Endothelial cell of umbilical vein (primary cell): Measurements from ENCODE around the gene RNF186. TPM values are rescaled to one million over a fixed set of nuclear protein-coding genes. Genes with fewer than 3 reads are reported as not detected.

Experiments used
- BruUV-seq: library from RNA; stranded (reverse); fragments of 400-500 nt; replicated peaks from 2 replicates; lab custom pipeline; 2021; lab: Mats Ljungman, UMichigan
- CTCF ChIA-PET: fragments of 300-600, 350-600 bp; sonication (Branson Sonifier 250); formaldehyde crosslinking; loops from one replicate; lab custom pipeline; 2021; ENCODE audit warnings: antibody characterized with exemption, inconsistent platforms; lab: Charles Lee
- POLR2A ChIA-PET: fragments of 300-600, 350-600 bp; sonication (Branson Sonifier 250); formaldehyde crosslinking; loops from one replicate; lab custom pipeline; 2021; ENCODE audit warnings: antibody characterized with exemption, inconsistent platforms; lab: Charles Lee
- DNase-seq: peaks from one replicate; pipeline ENCODE4 v3.0.0-alpha.2; 2011; ENCODE audit warnings: low read depth, low spot score
- FAIRE-seq: peaks from 2 replicates; lab custom pipeline; 2011; peaks lifted over from hg19 to GRCh38; lab: Jason Lieb, UNC
- H2AFZ ChIP-seq: 2 replicates; pipeline ENCODE4 v1.6.0; 2012; ENCODE audit warnings: low read depth, low read length, control low read depth, inconsistent platforms
- H3K27ac ChIP-seq: 2 replicates; pipeline ENCODE4 v1.5.1; 2011; ENCODE audit warnings: low read depth, mild to moderate bottlenecking, control low read depth, low read length, moderate library complexity; ENCODE audit not compliant: insufficient read depth
- H3K27me3 ChIP-seq, 2 experiments: 2 replicates each; pipeline versions ENCODE4 v1.6.0 to v1.6.1; 2011; ENCODE audit warnings: low read length in 2 of 2, mixed read lengths in 1 of 2; ENCODE audit not compliant: control insufficient read depth in 2 of 2, insufficient read depth in 2 of 2
- H3K36me3 ChIP-seq, 2 experiments: 2 replicates in 1 of 2; 3 replicates in 1 of 2; pipeline ENCODE4 v1.5.1; 2011; ENCODE audit warnings: low read length in 2 of 2, mild to moderate bottlenecking in 1 of 2, moderate library complexity in 1 of 2; ENCODE audit not compliant: control insufficient read depth in 2 of 2, insufficient read depth in 2 of 2; ENCODE audit errors: extremely low read depth in 1 of 2
- H3K4me1 ChIP-seq: 3 replicates; pipeline ENCODE4 v1.5.1; 2011; ENCODE audit warnings: mild to moderate bottlenecking, low read length; ENCODE audit not compliant: control insufficient read depth, insufficient read depth; ENCODE audit errors: extremely low read depth
- H3K4me2 ChIP-seq: 2 replicates; pipeline ENCODE4 v1.6.1; 2011; ENCODE audit warnings: low read length, control low read depth, mixed read lengths; ENCODE audit not compliant: insufficient read depth
- H3K4me3 ChIP-seq, 3 experiments: fragments of 200-600 bp in 1 of 3; sonication (generic), shearing (Covaris generic) in 1 of 3; replicated peaks in 1 of 3; 2 replicates each; pipeline ENCODE4 v1.5.1; 2011 to 2016; ENCODE audit warnings: control low read depth in 3 of 3, low read length in 3 of 3, mild to moderate bottlenecking in 2 of 3, inconsistent platforms in 1 of 3, low read depth in 1 of 3, moderate library complexity in 1 of 3; ENCODE audit not compliant: insufficient read depth in 1 of 3
- H3K79me2 ChIP-seq: 2 replicates; pipeline ENCODE4 v1.6.0; 2012; ENCODE audit warnings: low read length, inconsistent platforms; ENCODE audit not compliant: control insufficient read depth, insufficient read depth
- H3K9ac ChIP-seq: replicated peaks from 2 replicates; pipeline ENCODE3; 2011; ENCODE audit warnings: low read length, control low read depth; ENCODE audit not compliant: insufficient read depth; ENCODE audit errors: extremely low read depth
- H3K9me1 ChIP-seq: replicated peaks from 3 replicates; pipeline ENCODE4 v1.6.0; 2011; ENCODE audit warnings: mild to moderate bottlenecking, low read length; ENCODE audit not compliant: control insufficient read depth, insufficient read depth; ENCODE audit errors: extremely low read depth
- H3K9me3 ChIP-seq: replicated peaks from 2 replicates; pipeline ENCODE4 v1.5.1; 2012; ENCODE audit warnings: low read length, inconsistent platforms; ENCODE audit not compliant: control insufficient read depth, insufficient read depth
- H4K20me1 ChIP-seq: replicated peaks from 2 replicates; pipeline ENCODE3; 2011; ENCODE audit warnings: mild to moderate bottlenecking, low read length; ENCODE audit not compliant: control insufficient read depth, insufficient read depth; ENCODE audit errors: extremely low read depth
- EZH2 ChIP-seq: IDR thresholded peaks from 2 replicates; pipeline ENCODE4 v1.6.1; 2012; ENCODE audit warnings: borderline replicate concordance, low read depth, mild to moderate bottlenecking, moderate library complexity, low read length, inconsistent platforms; ENCODE audit not compliant: severe bottlenecking
- GATA2 ChIP-seq: IDR thresholded peaks from 2 replicates; pipeline ENCODE4 v1.7.0; 2011; ENCODE audit warnings: low read depth, mild to moderate bottlenecking, moderate library complexity, mixed read lengths, low read length; ENCODE audit not compliant: insufficient read length, insufficient read depth
- JUN ChIP-seq: IDR thresholded peaks from 2 replicates; pipeline ENCODE4 v1.6.1; 2011; ENCODE audit warnings: borderline replicate concordance, low read depth; ENCODE audit not compliant: insufficient read length, insufficient read depth
- MAX ChIP-seq: IDR thresholded peaks from 2 replicates; pipeline ENCODE4 v1.6.1; 2011; ENCODE audit not compliant: insufficient read depth, insufficient read length
- MYC ChIP-seq: IDR thresholded peaks from one replicate; pipeline ENCODE4 v1.6.1; 2011; ENCODE audit warnings: mild to moderate bottlenecking, low read depth, low read length
- POLR2A ChIP-seq: IDR thresholded peaks from 2 replicates; pipeline ENCODE4 v1.6.1; 2012; ENCODE audit warnings: low read depth, mild to moderate bottlenecking, control low read depth, low read length
- POLR2AphosphoS5 ChIP-seq: IDR thresholded peaks from 2 replicates; pipeline ENCODE4 v1.6.1; 2012; ENCODE audit warnings: low read depth, mild to moderate bottlenecking, control low read depth, low read length, moderate library complexity; ENCODE audit not compliant: insufficient read depth
- dilution Hi-C: fragments of 300-500 bp; cut with MboI; formaldehyde crosslinking; loops from one replicate; pipeline ENCODE4 v1.15.0; 2019; ENCODE audit warnings: low sequenced_read_pairs; ENCODE audit not compliant: extremely low pct_ligation_motif_present
- intact Hi-C: fragments of 100-400 bp; cut with micrococcal nuclease; formaldehyde crosslinking; loops from one replicate; pipeline ENCODE4 v1.10.0; 2022
- polyA plus RNA-seq, 4 experiments: library from polyadenylated mRNA; depleted of rRNA in 3 of 4; stranded (reverse) in 3 of 4; unstranded in 1 of 4; fragments of >200 nt; gene quantifications; 2 replicates each; pipeline versions ENCODE4 v1.2.1 to v1.2.3, GENCODE V29; 2011 to 2012; ENCODE audit warnings: missing spikeins in 1 of 4
- total RNA-seq: library from RNA; stranded (reverse); gene quantifications from 2 replicates; pipeline ENCODE4 v1.2.3, GENCODE V29; 2021

RNF186 gene
- total and polyA plus RNA-seq, 2 donors (not counting 3 experiments of a cell fraction or from before 2014, with no cell fraction given): not detected

GRCh38 chr1:19769211-19769932, 45.7 kb downstream of the RNF186 start:
- no peak for FAIRE-seq
- ChIA-PET CTCF (no interaction called here), POLR2A (no interaction called here)
- Histone ChIP-seq H3K4me3 (no peak overlapping the region), H4K20me1 (no peaks in the 10 kb centered on the region), H3K27ac (no peak overlapping the region), H2AFZ (no peak overlapping the region), H3K27me3 (no peaks in the 10 kb centered on the region), H3K9ac (no peak overlapping the region), H3K36me3 (no peaks in the 10 kb centered on the region), H3K9me1 (no peaks in the 10 kb centered on the region), H3K79me2 (no peaks in the 10 kb centered on the region), H3K4me2 (no peak overlapping the region), H3K9me3 (no peaks in the 10 kb centered on the region), H3K4me1 (peaks cover 20% of the 10 kb centered on the region)
- TF ChIP-seq EZH2: no peak
- no peak for TF ChIP-seq GATA2
- no peak for TF ChIP-seq JUN
- no peak for TF ChIP-seq POLR2A
- TF ChIP-seq MYC: no peak
- no peak for TF ChIP-seq POLR2AphosphoS5
- no peak for TF ChIP-seq MAX
- no peak for DNase-seq
- BruUV-seq: no TSS peak
- dilution Hi-C loops: no loop called here
- intact Hi-C loops: no loop called here
